ENCODE measurements around the gene SLC18A3.

DNA sequence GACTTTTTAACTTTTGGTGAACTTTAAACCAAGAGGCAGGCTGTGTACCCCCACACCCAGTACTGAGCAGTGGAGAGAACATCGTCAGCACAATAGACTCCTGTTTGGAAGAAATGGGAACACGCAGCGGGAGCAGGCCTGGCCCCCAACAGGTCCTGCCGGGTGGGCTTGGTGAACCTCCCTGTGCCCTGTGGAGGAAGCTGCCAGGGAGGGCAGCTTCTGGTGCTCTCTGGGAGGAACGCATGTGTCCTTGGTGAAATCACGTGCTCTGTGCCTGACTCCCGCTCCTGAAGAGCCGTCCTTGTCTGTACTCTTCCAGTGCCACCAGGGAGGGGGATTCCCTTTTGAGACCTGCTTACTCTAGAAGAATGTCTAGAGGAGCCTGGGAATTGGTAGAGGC, 35.3 kb downstream of the SLC18A3 start:
- TF ChIP-seq, protein P1, sequence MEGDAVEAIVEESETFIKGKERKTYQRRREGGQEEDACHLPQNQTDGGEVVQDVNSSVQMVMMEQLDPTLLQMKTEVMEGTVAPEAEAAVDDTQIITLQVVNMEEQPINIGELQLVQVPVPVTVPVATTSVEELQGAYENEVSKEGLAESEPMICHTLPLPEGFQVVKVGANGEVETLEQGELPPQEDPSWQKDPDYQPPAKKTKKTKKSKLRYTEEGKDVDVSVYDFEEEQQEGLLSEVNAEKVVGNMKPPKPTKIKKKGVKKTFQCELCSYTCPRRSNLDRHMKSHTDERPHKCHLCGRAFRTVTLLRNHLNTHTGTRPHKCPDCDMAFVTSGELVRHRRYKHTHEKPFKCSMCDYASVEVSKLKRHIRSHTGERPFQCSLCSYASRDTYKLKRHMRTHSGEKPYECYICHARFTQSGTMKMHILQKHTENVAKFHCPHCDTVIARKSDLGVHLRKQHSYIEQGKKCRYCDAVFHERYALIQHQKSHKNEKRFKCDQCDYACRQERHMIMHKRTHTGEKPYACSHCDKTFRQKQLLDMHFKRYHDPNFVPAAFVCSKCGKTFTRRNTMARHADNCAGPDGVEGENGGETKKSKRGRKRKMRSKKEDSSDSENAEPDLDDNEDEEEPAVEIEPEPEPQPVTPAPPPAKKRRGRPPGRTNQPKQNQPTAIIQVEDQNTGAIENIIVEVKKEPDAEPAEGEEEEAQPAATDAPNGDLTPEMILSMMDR (IDR thresholded peaks at IDR 0.05), result no peak
- TF ChIP-seq POLR2AphosphoS5 (IDR thresholded peaks at IDR 0.05; ENCODE audit: low read depth, low read length) (no peak), SMC3 (IDR thresholded peaks at IDR 0.05; ENCODE audit: low read depth, low read length) (no peak), CHD2 (IDR thresholded peaks at IDR 0.05; ENCODE audit: low read length, partially characterized antibody) (no peak), USF2 (IDR thresholded peaks at IDR 0.05; ENCODE audit: borderline replicate concordance, low read depth, low read length) (no peak)
